ENCODE data around the gene LSM4.

- no peak for TF ChIP-seq EZH2 (IDR thresholded peaks at IDR 0.05; ENCODE audit: insufficient read depth, poor library complexity, severe bottlenecking)
- TF ChIP-seq EZH2phosphoT487 (IDR thresholded peaks at IDR 0.05; ENCODE audit: insufficient read depth, low read depth), result no peak
Observed at GRCh38 chr19:18308948-18309325, 13.9 kb downstream of the LSM4 start.
